Measurements from ENCODE around the gene HOXD13. TPM values are rescaled to one million over a fixed set of nuclear protein-coding genes. Genes with fewer than 3 reads are reported as not detected.

The HOXD13 gene
- total and polyA plus RNA-seq, 2 of the 8 experiments (the other 6 are each of a cell fraction or from before 2014, with no cell fraction given): not detected

GRCh38 chr2:176097820-176098365 lies 5.4 kb downstream of the HOXD13 start:
- H3K23ac ChIP-seq (ENCODE audit: insufficient read length): no peak overlapping the region
- H3K4me1 ChIP-seq (replicated peaks in 1 of 4; ENCODE audit: control insufficient read depth in 3 of 4, insufficient read depth in 4 of 4, low read length in 3 of 4): peaks cover 0 to 28% (median 16%) of the 10 kb centered on the region in 4 experiments; a peak in 6 of 7 replicates
- peak overlapping the region in 3 of 4 experiments; percentile 29 to 54 (median 30); a peak in 3 of 8 replicates for H3K4me3 ChIP-seq (ENCODE audit: extremely low read depth in 1 of 4, insufficient read depth in 2 of 4, low read depth in 3 of 4, low read length in 4 of 4)
- no peak overlapping the region for H4K91ac ChIP-seq (replicated peaks; ENCODE audit: insufficient read length, low read length)
- H2BK5ac ChIP-seq (ENCODE audit: low read depth, low read length): no peak overlapping the region; the same call in 1 of the 2 replicates
- H3K27ac ChIP-seq (ENCODE audit: low read depth, low read length): no peak overlapping the region
- 3% methylated on average over 16 of the region's 18 CpGs; no CpG with 5 or more reads in 1 of the 2 experiments for WGBS, 2 experiments (ENCODE audit: extremely low coverage in 1 of 2, insufficient coverage in 1 of 2, insufficient read length in 1 of 2, insufficient replicate concordance in 2 of 2, low coverage in 1 of 2, low lambda C conversion rate in 2 of 2, missing lambda C conversion rate in 1 of 2)
- H3K56ac ChIP-seq (replicated peaks; ENCODE audit: insufficient read length, low read depth, low read length): no peak overlapping the region
- TF ChIP-seq BACH1 (IDR thresholded peaks at IDR 0.05; ENCODE audit: low read length): no peak
- TF ChIP-seq ATF3 (IDR thresholded peaks at IDR 0.05; ENCODE audit: insufficient read depth, low read depth, low read length): no peak
- no peak for TF ChIP-seq SP2 (IDR thresholded peaks at IDR 0.05; ENCODE audit: low read length)
- 0 out of 2 replicates have a peak, but pooled peaks have one; percentile 1 for TF ChIP-seq RFX5 (IDR thresholded peaks at IDR 0.05; ENCODE audit: borderline replicate concordance, low read depth, low read length)
- no peak for TF ChIP-seq KDM5A (IDR thresholded peaks at IDR 0.05; ENCODE audit: low read length)
- no peak for TF ChIP-seq SIX5 (IDR thresholded peaks at IDR 0.05; ENCODE audit: low read depth, low read length)
- no peak for TF ChIP-seq TAF7 (optimal IDR thresholded peaks at IDR 0.05; ENCODE audit: borderline replicate concordance, low read depth, low read length)
- no peak for TF ChIP-seq TBP (IDR thresholded peaks at IDR 0.05; ENCODE audit: low read depth, low read length)
- 0 out of 2 replicates have a peak, but pooled peaks have one; percentile 23 for TF ChIP-seq E2F6 (IDR thresholded peaks at IDR 0.05)
- DNase-seq (ENCODE audit: low read depth in 1 of 2, low spot score in 2 of 2): no peak
- H3K9ac ChIP-seq (replicated peaks in 1 of 4; ENCODE audit: extremely low read depth in 1 of 4, low read depth in 3 of 4, low read length in 3 of 4): no peak overlapping the region
- H2AFZ ChIP-seq (ENCODE audit: low read length): no peak overlapping the region
- no peak overlapping the region for H3K14ac ChIP-seq (ENCODE audit: insufficient read length)
- no peaks in the 10 kb centered on the region; a peak in 1 of 8 replicates for H3K36me3 ChIP-seq (ENCODE audit: control insufficient read depth in 2 of 4, insufficient read depth in 4 of 4, low read length in 3 of 4)
- H2BK20ac ChIP-seq (ENCODE audit: low read length): no peak overlapping the region
- peaks cover 16 to 38% of the 10 kb centered on the region in 2 experiments for H4K20me1 ChIP-seq (replicated peaks in 1 of 2; ENCODE audit: control insufficient read depth in 1 of 2, insufficient read depth in 2 of 2, low read length in 2 of 2)
- no peak overlapping the region for H4K5ac ChIP-seq (ENCODE audit: insufficient read length, low read depth, low read length)
- peak overlapping the region; percentile 13 for H2BK120ac ChIP-seq (replicated peaks; ENCODE audit: low read depth, low read length)
- POLR2A ChIA-PET (ENCODE audit: partially characterized antibody): interaction anchor here (1.4 to 3.4 kb wide), 3 partner anchors 8 to 18 kb away, joined by 4 to 12 read pairs (median 8); partner anchors contain the start of gene HOXD11
- CTCF ChIA-PET (ENCODE audit: partially characterized antibody): interaction anchor here (0.6 to 6.5 kb wide), 37 partner anchors 7 to 1543 kb away, joined by 3 to 130 read pairs (median 4); partner anchors contain the start of genes EVX2 and HOXD4
- 0 out of 2 replicates have a peak overlapping the region, but pooled peaks have one; percentile 46 for H2BK15ac ChIP-seq (ENCODE audit: low read length)
- H3K9me3 ChIP-seq (ENCODE audit: insufficient read depth in 2 of 2, low read depth in 1 of 2, low read length in 1 of 2): no peaks in the 10 kb centered on the region; a peak in 1 of 4 replicates
- H3K23me2 ChIP-seq (ENCODE audit: low read depth, low read length): peaks cover 6% of the 10 kb centered on the region
- H4K8ac ChIP-seq (ENCODE audit: extremely low read depth, insufficient read depth, low read length): peak overlapping the region; percentile 28; the same call in 1 of the 2 replicates
- H3K27me3 ChIP-seq (replicated peaks in 1 of 4; ENCODE audit: control insufficient read depth in 3 of 4, extremely low read depth in 1 of 4, insufficient read depth in 3 of 4, low read length in 3 of 4): peaks cover 79 to 99% (median 93%) of the 10 kb centered on the region in 4 experiments
- peak overlapping the region; percentile 41; the same call in 1 of the 2 replicates for H3K18ac ChIP-seq (ENCODE audit: extremely low read depth, low read length)
- no peak for FAIRE-seq
- H3K79me2 ChIP-seq (ENCODE audit: control insufficient read depth in 1 of 2, insufficient read depth in 2 of 2, low read length in 2 of 2): no peaks in the 10 kb centered on the region
- peak overlapping the region; percentile 14 to 77 for H3K4me2 ChIP-seq (ENCODE audit: insufficient read depth in 1 of 2, low read depth in 2 of 2, low read length in 2 of 2)
- no peak overlapping the region for H3K4ac ChIP-seq (replicated peaks; ENCODE audit: insufficient read length, low read depth, low read length)
- H2AK5ac ChIP-seq (ENCODE audit: low read depth, low read length): no peak overlapping the region
- H2BK12ac ChIP-seq (ENCODE audit: low read depth, low read length): peak overlapping the region; percentile 1; the same call in 1 of the 2 replicates
- no peaks in the 10 kb centered on the region for H3K79me1 ChIP-seq (ENCODE audit: low read depth, low read length)

Measured in H1 (cell line).